Measurements from ENCODE around the gene ROGDI.

GRCh38 chr16:4833584-4833983, 31.2 kb upstream of the ROGDI start:
- TF ChIP-seq CTCF (IDR thresholded peaks at IDR 0.05; ENCODE audit: low read length) (no peak), EZH2 (IDR thresholded peaks at IDR 0.05; ENCODE audit: borderline replicate concordance, low read length) (no peak)
